Neutrophil (primary cell): ENCODE data around the gene DHX35.

Experiments used
- H3K27ac ChIP-seq: fragments of 200-600 bp; sonication (generic); 2 replicates; pipeline ENCODE4 v1.5.1; 2016; ENCODE audit warnings: mild to moderate bottlenecking, moderate library complexity
- H3K27me3 ChIP-seq: fragments of 200-600 bp; sonication (generic); 2 replicates; pipeline ENCODE4 v1.6.0; 2016; ENCODE audit warnings: mild to moderate bottlenecking
- H3K36me3 ChIP-seq: fragments of 200-600 bp; sonication (generic); 2 replicates; pipeline ENCODE4 v1.5.1; 2017
- H3K4me1 ChIP-seq, 2 experiments: fragments of 200-600 bp in 1 of 2; sonication (generic) in 1 of 2; 1 replicate in 1 of 2; 2 replicates in 1 of 2; pipeline versions ENCODE4 v1.5.1 to v1.6.1; 2013 to 2016; ENCODE audit warnings: low read depth in 1 of 2, low read length in 1 of 2, mild to moderate bottlenecking in 1 of 2, moderate library complexity in 1 of 2; ENCODE audit not compliant: control insufficient read depth in 1 of 2, insufficient read depth in 1 of 2
- H3K4me3 ChIP-seq, 2 experiments: fragments of 200-600 bp in 1 of 2; sonication (generic) in 1 of 2; 1 replicate in 1 of 2; 2 replicates in 1 of 2; pipeline ENCODE4 v1.5.1; 2013 to 2016; ENCODE audit warnings: low read depth in 1 of 2, low read length in 1 of 2, mild to moderate bottlenecking in 1 of 2, moderate library complexity in 1 of 2
- H3K9me3 ChIP-seq: fragments of 200-600 bp; sonication (generic); 2 replicates; pipeline ENCODE4 v1.5.1; 2016
- TF ChIP-seq, protein P1 (sequence below): fragments of 200-600 bp; sonication (generic); IDR thresholded peaks from 2 replicates; pipeline ENCODE4 v1.5.1; 2016; ENCODE audit warnings: antibody characterized with exemption

The DHX35 gene

DNA sequence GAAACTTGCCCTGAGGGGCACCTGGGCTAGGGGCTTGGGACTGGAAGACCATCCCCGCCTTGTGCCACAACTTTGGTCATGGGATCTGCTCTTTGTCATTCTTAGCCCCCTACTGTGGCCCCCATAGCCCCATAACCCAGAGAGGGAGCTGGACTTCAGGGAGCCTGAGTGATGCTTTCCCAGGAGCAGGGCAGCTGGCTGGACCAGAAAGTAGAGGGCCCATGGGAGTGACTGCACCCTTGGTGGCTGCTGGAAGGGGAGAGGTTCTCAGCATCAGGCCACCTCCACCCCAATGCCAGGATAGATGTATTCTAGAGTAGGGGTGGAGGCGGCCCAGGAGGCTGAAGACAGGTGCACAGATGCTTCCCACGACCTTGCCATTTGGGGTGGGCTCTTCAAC, 41.7 kb upstream of the DHX35 start:
- Histone ChIP-seq H3K36me3 (no peaks in the 10 kb centered on the region), H3K4me3 (no peak overlapping the region), H3K4me1 (no peaks in the 10 kb centered on the region), H3K27me3 (no peaks in the 10 kb centered on the region), H3K27ac (no peak overlapping the region), H3K9me3 (no peaks in the 10 kb centered on the region)
- TF ChIP-seq, protein P1, sequence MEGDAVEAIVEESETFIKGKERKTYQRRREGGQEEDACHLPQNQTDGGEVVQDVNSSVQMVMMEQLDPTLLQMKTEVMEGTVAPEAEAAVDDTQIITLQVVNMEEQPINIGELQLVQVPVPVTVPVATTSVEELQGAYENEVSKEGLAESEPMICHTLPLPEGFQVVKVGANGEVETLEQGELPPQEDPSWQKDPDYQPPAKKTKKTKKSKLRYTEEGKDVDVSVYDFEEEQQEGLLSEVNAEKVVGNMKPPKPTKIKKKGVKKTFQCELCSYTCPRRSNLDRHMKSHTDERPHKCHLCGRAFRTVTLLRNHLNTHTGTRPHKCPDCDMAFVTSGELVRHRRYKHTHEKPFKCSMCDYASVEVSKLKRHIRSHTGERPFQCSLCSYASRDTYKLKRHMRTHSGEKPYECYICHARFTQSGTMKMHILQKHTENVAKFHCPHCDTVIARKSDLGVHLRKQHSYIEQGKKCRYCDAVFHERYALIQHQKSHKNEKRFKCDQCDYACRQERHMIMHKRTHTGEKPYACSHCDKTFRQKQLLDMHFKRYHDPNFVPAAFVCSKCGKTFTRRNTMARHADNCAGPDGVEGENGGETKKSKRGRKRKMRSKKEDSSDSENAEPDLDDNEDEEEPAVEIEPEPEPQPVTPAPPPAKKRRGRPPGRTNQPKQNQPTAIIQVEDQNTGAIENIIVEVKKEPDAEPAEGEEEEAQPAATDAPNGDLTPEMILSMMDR = no peak

DNA sequence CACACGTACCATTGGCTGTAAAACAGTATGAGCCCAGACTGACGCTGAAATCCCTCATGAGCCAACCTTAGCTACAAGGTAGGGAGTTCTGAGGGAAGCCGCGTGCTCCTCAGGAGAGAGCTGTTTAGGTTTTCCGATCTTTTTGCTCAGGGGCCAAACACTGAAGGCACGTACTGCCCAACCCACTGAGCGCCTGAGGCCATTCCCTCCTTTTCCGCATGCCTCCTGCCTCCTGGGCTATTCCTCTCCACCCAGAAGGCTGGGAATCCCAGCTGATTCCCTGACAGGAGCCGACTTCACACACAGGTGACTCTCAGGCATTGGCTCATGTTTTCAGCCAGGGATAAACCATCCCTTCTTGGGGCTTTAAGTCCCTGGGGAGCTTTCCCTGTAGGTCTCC, 41.3 kb upstream of the DHX35 start:
- H3K36me3 ChIP-seq = no peaks in the 10 kb centered on the region
- H3K4me3 ChIP-seq = no peak overlapping the region
- TF ChIP-seq, protein P1 = no peak
- H3K27me3 ChIP-seq = no peaks in the 10 kb centered on the region
- no peak overlapping the region for H3K27ac ChIP-seq
- peaks cover 0 to under 1% of the 10 kb centered on the region in 2 experiments for H3K4me1 ChIP-seq
- no peaks in the 10 kb centered on the region for H3K9me3 ChIP-seq

DNA sequence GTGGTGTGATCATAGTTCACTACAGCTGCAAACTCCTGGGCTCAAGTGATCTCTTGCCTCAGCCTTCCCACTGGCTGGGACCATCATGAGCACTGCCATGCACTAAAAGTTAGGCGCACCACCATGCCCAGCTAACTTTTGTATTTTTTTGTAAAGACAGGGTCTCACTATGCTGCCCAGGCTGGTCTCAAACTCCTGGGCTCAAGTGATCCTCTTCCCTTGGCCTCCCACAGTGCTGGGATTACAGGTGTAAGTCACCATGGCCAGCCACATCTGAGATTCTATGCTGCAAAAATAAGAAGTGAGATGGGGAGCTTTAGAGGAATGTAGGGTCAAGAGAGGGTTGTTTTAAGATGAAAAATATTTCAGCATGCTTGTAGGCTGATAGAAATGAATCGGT, 37.4 kb upstream of the DHX35 start:
- Histone ChIP-seq H3K4me3 (no peak overlapping the region), H3K27me3 (no peaks in the 10 kb centered on the region), H3K4me1 (peaks cover 19 to 29% of the 10 kb centered on the region in 2 experiments), H3K9me3 (no peaks in the 10 kb centered on the region), H3K27ac (no peak overlapping the region), H3K36me3 (no peaks in the 10 kb centered on the region)
- TF ChIP-seq, protein P1 = no peak

DNA sequence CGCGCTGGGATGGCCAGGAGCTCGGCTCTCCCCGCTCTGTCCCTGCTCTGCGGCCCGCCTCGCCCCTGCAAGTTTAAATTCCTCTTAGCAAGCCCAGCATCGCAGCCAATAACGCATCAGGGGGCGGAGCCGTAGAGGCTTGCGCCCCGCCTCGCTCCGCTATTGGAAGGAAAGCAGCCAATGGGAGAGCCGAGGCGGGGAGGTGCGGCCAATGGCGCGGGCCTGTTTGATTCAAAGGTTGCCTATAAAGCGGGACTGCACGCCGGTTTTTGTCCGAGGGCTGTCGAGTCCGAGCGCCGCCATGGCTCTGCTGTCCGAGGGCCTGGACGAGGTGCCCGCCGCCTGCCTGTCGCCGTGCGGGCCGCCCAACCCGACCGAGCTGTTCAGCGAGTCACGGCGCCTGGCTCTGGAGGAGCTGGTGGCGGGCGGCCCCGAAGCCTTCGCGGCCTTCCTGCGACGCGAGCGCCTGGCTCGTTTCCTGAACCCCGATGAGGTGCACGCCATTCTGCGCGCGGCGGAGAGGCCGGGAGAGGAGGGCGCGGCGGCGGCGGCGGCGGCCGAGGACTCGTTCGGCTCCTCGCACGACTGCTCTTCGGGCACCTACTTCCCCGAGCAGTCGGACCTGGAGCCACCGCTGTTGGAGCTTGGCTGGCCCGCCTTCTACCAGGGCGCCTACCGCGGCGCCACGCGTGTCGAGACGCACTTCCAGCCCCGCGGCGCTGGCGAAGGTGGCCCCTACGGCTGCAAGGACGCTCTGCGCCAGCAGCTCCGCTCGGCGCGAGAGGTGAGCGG, 35.8 kb upstream of the DHX35 start, which contains the start of gene FAM83D:
TSS of gene FAM83D (plus strand) at position 276 of the 792 bp plus-strand sequence. CDS start at position 302, 26 bp downstream.
- TF ChIP-seq, protein P1 = peak; percentile 15
- Histone ChIP-seq H3K4me1 (peaks cover 19 to 29% of the 10 kb centered on the region in 2 experiments), H3K4me3 (peak within 1 kb of the TSS; percentile 62 to 77), H3K36me3 (no peaks in the 10 kb centered on the region), H3K27me3 (no peaks in the 10 kb centered on the region), H3K9me3 (no peaks in the 10 kb centered on the region), H3K27ac (no peak within 1 kb of the TSS)

DNA sequence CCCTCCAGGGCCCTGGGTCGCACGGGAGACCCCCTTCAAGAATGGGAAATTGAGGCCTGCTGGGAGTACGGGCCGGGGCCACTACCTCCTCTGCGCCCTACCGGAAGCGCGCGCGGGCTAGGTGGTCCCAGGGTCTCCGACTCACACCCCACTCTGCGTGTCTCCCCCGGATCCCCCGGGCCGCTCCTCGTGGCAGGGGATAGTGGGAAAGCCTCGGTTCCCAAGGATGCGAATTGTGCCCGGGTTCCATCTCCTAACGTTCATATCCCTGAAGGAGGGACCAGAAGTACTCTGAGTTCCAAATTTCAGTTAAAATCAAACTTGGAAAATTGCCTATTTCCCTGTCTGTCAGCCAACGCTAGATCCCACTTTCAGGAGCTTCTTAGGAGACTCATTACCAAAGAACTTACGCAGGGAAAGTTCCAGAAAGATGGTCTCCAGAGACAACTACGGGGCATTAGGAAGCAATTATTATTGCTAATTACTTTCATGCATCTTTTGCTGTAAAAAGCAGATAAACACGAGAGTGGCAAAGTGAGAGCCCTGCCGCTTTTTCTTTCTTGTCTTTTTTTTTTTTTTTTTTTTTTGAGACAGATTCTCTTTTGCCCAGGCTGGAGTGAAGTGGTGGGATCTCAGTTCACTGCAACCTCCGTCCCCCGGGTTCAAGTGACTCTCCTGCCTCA, 35.1 kb upstream of the DHX35 start:
- TF ChIP-seq, protein P1 = no peak
- no peak overlapping the region for H3K27ac ChIP-seq
- no peaks in the 10 kb centered on the region for H3K36me3 ChIP-seq
- peaks cover 19 to 29% of the 10 kb centered on the region in 2 experiments for H3K4me1 ChIP-seq
- peak overlapping the region; percentile 62 to 77 for H3K4me3 ChIP-seq
- H3K9me3 ChIP-seq = no peaks in the 10 kb centered on the region
- no peaks in the 10 kb centered on the region for H3K27me3 ChIP-seq
